ENCODE data around the gene TEX35.

TEX35 gene

GRCh38 chr1:178503849-178504248 lies 9.1 kb upstream of the TEX35 start:
- TF ChIP-seq CTCF (IDR thresholded peaks at IDR 0.05; ENCODE audit: low read depth, low read length, missing control alignments), result no peak
- no peak for DNase-seq (ENCODE audit: low read depth)
- H3K4me3 ChIP-seq (ENCODE audit: low read depth, low read length), result no peak overlapping the region

GRCh38 chr1:178504286-178504685 lies 8.6 kb upstream of the TEX35 start:
- TF ChIP-seq CTCF (IDR thresholded peaks at IDR 0.05; ENCODE audit: low read depth, low read length, missing control alignments), result no peak
- DNase-seq (ENCODE audit: low read depth), result no peak
- no peak overlapping the region for H3K4me3 ChIP-seq (ENCODE audit: low read depth, low read length)

- no peak for DNase-seq (ENCODE audit: low read depth)
- TF ChIP-seq CTCF (IDR thresholded peaks at IDR 0.05; ENCODE audit: low read depth, low read length, missing control alignments), result no peak
- no peak overlapping the region for H3K4me3 ChIP-seq (ENCODE audit: low read depth, low read length)
Observed at GRCh38 chr1:178506177-178506576, 6.7 kb upstream of the TEX35 start.

GRCh38 chr1:178506669-178507068 lies 6.2 kb upstream of the TEX35 start:
- H3K4me3 ChIP-seq (ENCODE audit: low read depth, low read length), result no peak overlapping the region
- TF ChIP-seq CTCF (IDR thresholded peaks at IDR 0.05; ENCODE audit: low read depth, low read length, missing control alignments), result no peak
- no peak for DNase-seq (ENCODE audit: low read depth)

- no peak overlapping the region for H3K4me3 ChIP-seq (ENCODE audit: low read depth, low read length)
- no peak for DNase-seq (ENCODE audit: low read depth)
- TF ChIP-seq CTCF (IDR thresholded peaks at IDR 0.05; ENCODE audit: low read depth, low read length, missing control alignments), result no peak
Observed at GRCh38 chr1:178509414-178510007, 3.4 kb upstream of the TEX35 start.

GRCh38 chr1:178510155-178510554 lies 2.8 kb upstream of the TEX35 start:
- H3K4me3 ChIP-seq (ENCODE audit: low read depth, low read length), result no peak overlapping the region
- DNase-seq (ENCODE audit: low read depth), result no peak
- TF ChIP-seq CTCF (IDR thresholded peaks at IDR 0.05; ENCODE audit: low read depth, low read length, missing control alignments), result no peak

- DNase-seq (ENCODE audit: low read depth), result no peak
- TF ChIP-seq CTCF (IDR thresholded peaks at IDR 0.05; ENCODE audit: low read depth, low read length, missing control alignments), result no peak
- H3K4me3 ChIP-seq (ENCODE audit: low read depth, low read length), result no peak overlapping the region
Observed at GRCh38 chr1:178513278-178513983, 522 bp downstream of the TEX35 start.
